GM23338 (cell line): ENCODE measurements around the gene NTNG2. TPM values are rescaled to one million over a fixed set of nuclear protein-coding genes. Genes with fewer than 3 reads are reported as not detected.

ENCODE experiments used
- ATAC-seq: fragments of 200-7000 bp; cut with Tn5 transposase; 3 replicates; pipeline ENCODE4 v1.9.1; 2020
- DNase-seq: peaks from one replicate; pipeline ENCODE4 v3.0.0-alpha.2; 2015; ENCODE audit warnings: low spot score
- H2AFZ ChIP-seq: fragments of 200-600 bp; sonication (generic); 2 replicates; pipeline ENCODE4 v1.8.0; 2016; ENCODE audit warnings: antibody characterized with exemption, mild to moderate bottlenecking, moderate library complexity
- H3F3A ChIP-seq: fragments of 200-600 bp; sonication (generic); replicated peaks from 2 replicates; pipeline ENCODE4 v1.8.0; 2017; ENCODE audit warnings: antibody characterized with exemption, mixed run types, low read depth
- H3K27ac ChIP-seq: fragments of 200-600 bp; sonication (generic); 2 replicates; pipeline ENCODE4 v1.6.1; 2016; ENCODE audit warnings: low read depth
- H3K27me3 ChIP-seq: fragments of 200-600 bp; sonication (generic); 2 replicates; pipeline ENCODE4 v1.8.0; 2016; ENCODE audit warnings: mild to moderate bottlenecking, mixed run types, moderate library complexity; ENCODE audit not compliant: insufficient read depth
- H3K36me3 ChIP-seq: fragments of 200-600 bp; sonication (generic); 2 replicates; pipeline ENCODE4 v1.8.0; 2016; ENCODE audit warnings: mild to moderate bottlenecking; ENCODE audit not compliant: insufficient read depth
- H3K4me1 ChIP-seq: fragments of 200-600 bp; sonication (generic); 2 replicates; pipeline ENCODE4 v1.8.0; 2016; ENCODE audit warnings: mild to moderate bottlenecking, moderate library complexity; ENCODE audit not compliant: insufficient read depth
- H3K4me2 ChIP-seq: fragments of 200-600 bp; sonication (generic); 2 replicates; pipeline ENCODE4 v1.7.1; 2017; ENCODE audit warnings: mixed run types
- H3K4me3 ChIP-seq: fragments of 200-600 bp; sonication (generic); 2 replicates; pipeline ENCODE4 v1.6.1; 2016; ENCODE audit warnings: mixed run types
- H3K79me2 ChIP-seq: fragments of 200-600 bp; sonication (generic); replicated peaks from 2 replicates; pipeline ENCODE4 v1.8.0; 2017; ENCODE audit warnings: mild to moderate bottlenecking; ENCODE audit not compliant: insufficient read depth
- H3K9me2 ChIP-seq: fragments of 200-600 bp; sonication (generic); 2 replicates; pipeline ENCODE4 v1.8.0; 2017; ENCODE audit not compliant: insufficient read depth
- H4K20me1 ChIP-seq: fragments of 200-600 bp; sonication (generic); replicated peaks from 2 replicates; pipeline ENCODE4 v1.8.0; 2017; ENCODE audit warnings: mild to moderate bottlenecking; ENCODE audit not compliant: insufficient read depth
- H3K27ac Mint-ChIP-seq: 2 replicates; pipeline ENCODE4 v1.8.0; 2020; ENCODE audit warnings: inconsistent platforms, mild to moderate bottlenecking, moderate library complexity, mixed read lengths
- H3K27me3 Mint-ChIP-seq: 3 replicates; pipeline ENCODE4 v1.8.0; 2022; ENCODE audit warnings: low read depth, mild to moderate bottlenecking, moderate library complexity, mixed read lengths, inconsistent platforms; ENCODE audit not compliant: insufficient read depth, poor library complexity
- H3K36me3 Mint-ChIP-seq: 3 replicates; pipeline ENCODE4 v1.8.0; 2021; ENCODE audit warnings: low read depth, mild to moderate bottlenecking, inconsistent platforms, moderate library complexity, mixed read lengths
- H3K4me1 Mint-ChIP-seq: 3 replicates; pipeline ENCODE4 v1.8.0; 2020; ENCODE audit warnings: mild to moderate bottlenecking, inconsistent platforms, mixed read lengths
- H3K4me3 Mint-ChIP-seq: 3 replicates; pipeline ENCODE4 v1.8.0; 2021; ENCODE audit warnings: moderate library complexity, mild to moderate bottlenecking, inconsistent platforms, mixed read lengths
- H3K9me3 Mint-ChIP-seq: 3 replicates; pipeline ENCODE4 v1.8.0; 2020; ENCODE audit warnings: moderate library complexity, mild to moderate bottlenecking, inconsistent platforms, mixed read lengths
- CREB1 ChIP-seq: fragments of 250-450 bp; sonication (Bioruptor Pico); IDR thresholded peaks from 2 replicates; pipeline ENCODE4 v1.5.0; 2020; ENCODE audit warnings: low read depth, mild to moderate bottlenecking, moderate library complexity
- CTCF ChIP-seq, 2 experiments: fragments of 200-600 bp in 1 of 2; sonication (generic) in 1 of 2; conservative IDR thresholded peaks; 2 replicates each; pipeline versions ENCODE4 v1.5.1 to v1.6.1; 2016 to 2017; ENCODE audit warnings: antibody characterized with exemption in 2 of 2, low read depth in 2 of 2, mild to moderate bottlenecking in 2 of 2, moderate library complexity in 1 of 2
- EZH2 ChIP-seq: fragments of 200-600 bp; sonication (generic); IDR thresholded peaks from one replicate; pipeline ENCODE4 v1.8.0; 2017; ENCODE audit warnings: antibody characterized with exemption, mild to moderate bottlenecking, low read depth; ENCODE audit not compliant: unreplicated experiment
- JUNB ChIP-seq: IDR thresholded peaks from one replicate; pipeline ENCODE4 v1.6.1; 2016; ENCODE audit warnings: antibody characterized with exemption; ENCODE audit not compliant: unreplicated experiment
- POLR2AphosphoS5 ChIP-seq: IDR thresholded peaks from 2 replicates; pipeline ENCODE4 v1.6.1; 2016; ENCODE audit warnings: antibody characterized with exemption, low read depth
- STAT1 ChIP-seq: IDR thresholded peaks from one replicate; pipeline ENCODE4 v1.6.1; 2016; ENCODE audit warnings: antibody characterized with exemption; ENCODE audit not compliant: unreplicated experiment
- polyA plus RNA-seq: library from polyadenylated mRNA; unstranded; fragments of >200 nt; fragmentation: Nextera tagmentation; extraction: Ambion mirVana; gene quantifications from 2 replicates; pipeline ENCODE4 v1.2.1, GENCODE V29; 2016
- total RNA-seq: library from RNA; depleted of rRNA; stranded (reverse); fragments of >200 nt; shearing (Covaris generic); gene quantifications from 2 replicates; pipeline ENCODE4 v1.2.3, GENCODE V29; 2014

NTNG2 gene
- total and polyA plus RNA-seq, 2 experiments from 2014 or later, result 0.99 to 1.7 TPM

- H2AFZ ChIP-seq, result peak overlapping the region; percentile 99
- no peaks in the 10 kb centered on the region for H3K36me3 Mint-ChIP-seq
- peak overlapping the region; percentile 99 for H3K4me2 ChIP-seq
- no peak overlapping the region for H3K27ac ChIP-seq
- H3K9me3 Mint-ChIP-seq, result no peaks in the 10 kb centered on the region
- no peaks in the 10 kb centered on the region for H3K79me2 ChIP-seq
- H3K4me3 ChIP-seq, result peak overlapping the region; percentile 83
- ATAC-seq (peak; percentile 13), DNase-seq (peak; percentile 51)
- peaks cover 46% of the 10 kb centered on the region for H3K27me3 Mint-ChIP-seq
- TF ChIP-seq STAT1 (no peak), POLR2AphosphoS5 (no peak), JUNB (no peak), EZH2 (peak; percentile 28), CREB1 (no peak)
- no peak overlapping the region for H3K27ac Mint-ChIP-seq
- no peaks in the 10 kb centered on the region for H3K36me3 ChIP-seq
- H3K4me1 ChIP-seq, result peaks cover 27% of the 10 kb centered on the region
- H3K9me2 ChIP-seq, result no peaks in the 10 kb centered on the region
- peak overlapping the region; percentile 80 for H3K4me3 Mint-ChIP-seq
- H3F3A ChIP-seq, result no peaks in the 10 kb centered on the region
- peaks cover 34% of the 10 kb centered on the region for H3K4me1 Mint-ChIP-seq
- no peaks in the 10 kb centered on the region for H4K20me1 ChIP-seq
- peaks cover 28% of the 10 kb centered on the region for H3K27me3 ChIP-seq
Observed at GRCh38 chr9:132241840-132242620, 80.2 kb downstream of the NTNG2 start.

- H3K9me3 Mint-ChIP-seq, result no peaks in the 10 kb centered on the region
- no peaks in the 10 kb centered on the region for H3F3A ChIP-seq
- peak overlapping the region; percentile 99 for H3K4me2 ChIP-seq
- TF ChIP-seq STAT1 (no peak), EZH2 (peak; percentile 8)
- no peaks in the 10 kb centered on the region for H3K79me2 ChIP-seq
- H3K4me1 Mint-ChIP-seq, result peaks cover 34% of the 10 kb centered on the region
- H2AFZ ChIP-seq, result peak overlapping the region; percentile 99
- H3K4me1 ChIP-seq, result peaks cover 27% of the 10 kb centered on the region
- peaks cover 28% of the 10 kb centered on the region for H3K27me3 ChIP-seq
- H3K4me3 ChIP-seq, result peak overlapping the region; percentile 83
- no peaks in the 10 kb centered on the region for H3K36me3 Mint-ChIP-seq
- no peaks in the 10 kb centered on the region for H4K20me1 ChIP-seq
- no peak overlapping the region for H3K27ac Mint-ChIP-seq
- H3K27me3 Mint-ChIP-seq, result peaks cover 45% of the 10 kb centered on the region
- H3K36me3 ChIP-seq, result no peaks in the 10 kb centered on the region
- ATAC-seq, result no peak
- H3K4me3 Mint-ChIP-seq, result peak overlapping the region; percentile 80
- H3K27ac ChIP-seq, result no peak overlapping the region
- no peaks in the 10 kb centered on the region for H3K9me2 ChIP-seq
- peak; percentile 32 for DNase-seq
Observed at GRCh38 chr9:132242621-132243155, 80.8 kb downstream of the NTNG2 start.

GRCh38 chr9:132243156-132244074, 81.6 kb downstream of the NTNG2 start:
- Histone ChIP-seq H3K27ac (no peak overlapping the region), H3K36me3 (no peaks in the 10 kb centered on the region), H2AFZ (no peak overlapping the region), H3K4me2 (peak overlapping the region; percentile 99), H3K79me2 (no peaks in the 10 kb centered on the region), H3K4me3 (peak overlapping the region; percentile 83), H3K9me2 (no peaks in the 10 kb centered on the region), H3F3A (no peaks in the 10 kb centered on the region), H4K20me1 (no peaks in the 10 kb centered on the region), H3K27me3 (peaks cover 28% of the 10 kb centered on the region), H3K4me1 (peaks cover 27% of the 10 kb centered on the region)
- DNase-seq (peak; percentile 40), ATAC-seq (no peak)
- Mint-ChIP-seq H3K9me3 (no peaks in the 10 kb centered on the region), H3K4me3 (peak overlapping the region; percentile 80), H3K4me1 (peaks cover 34% of the 10 kb centered on the region), H3K36me3 (no peaks in the 10 kb centered on the region), H3K27ac (no peak overlapping the region), H3K27me3 (peaks cover 42% of the 10 kb centered on the region)
- TF ChIP-seq STAT1, result no peak
- TF ChIP-seq CTCF (conservative IDR thresholded peaks at IDR 0.05; ENCODE audit: low read depth in 2 of 2), result peak in 1 of 2 experiments; percentile 50; a peak in 2 of 4 replicates
